A673 (cell line): Measurements from ENCODE around the gene ANO2. TPM values are rescaled to one million over a fixed set of nuclear protein-coding genes. Genes with fewer than 3 reads are reported as not detected.

Source experiments
- BruUV-seq: library from RNA; stranded (reverse); fragments of 400-500 nt; replicated peaks from 2 replicates; lab custom pipeline; 2021; lab: Mats Ljungman, UMichigan
- CTCF ChIA-PET: fragments of 300-600 bp; sonication (Branson Sonifier 250); formaldehyde crosslinking; loops from one replicate; lab custom pipeline; 2022; ENCODE audit warnings: antibody characterized with exemption; lab: Charles Lee
- POLR2A ChIA-PET: fragments of 300-600 bp; sonication (Branson Sonifier 250); formaldehyde crosslinking; loops from one replicate; lab custom pipeline; 2022; ENCODE audit warnings: antibody characterized with exemption; ENCODE audit not compliant: low non-redundant PET; lab: Charles Lee
- DNase-seq: peaks from one replicate; pipeline ENCODE4 v3.0.0-alpha.2; 2015; ENCODE audit warnings: low spot score
- H3K27ac ChIP-seq: fragments of 200-600 bp; sonication (generic); 2 replicates; pipeline ENCODE4 v1.5.1; 2016; ENCODE audit warnings: mixed run types, low read depth, mild to moderate bottlenecking, mixed read lengths, antibody characterized with exemption, low read length; ENCODE audit not compliant: poor library complexity, severe bottlenecking
- H3K27me3 ChIP-seq: fragments of 200-600 bp; sonication (generic); replicated peaks from 2 replicates; pipeline ENCODE4 v1.6.1; 2017; ENCODE audit warnings: mixed run types, low read depth, mild to moderate bottlenecking, mixed read lengths, antibody characterized with exemption, low read length; ENCODE audit not compliant: insufficient read depth, poor library complexity
- H3K36me3 ChIP-seq: fragments of 200-600 bp; sonication (generic); 2 replicates; pipeline ENCODE4 v1.6.1; 2016; ENCODE audit warnings: mixed run types, mild to moderate bottlenecking, mixed read lengths, antibody characterized with exemption, low read length; ENCODE audit not compliant: insufficient read depth, poor library complexity, severe bottlenecking
- H3K4me1 ChIP-seq: fragments of 200-600 bp; sonication (generic); 2 replicates; pipeline ENCODE4 v1.6.1; 2017; ENCODE audit warnings: mixed run types, mild to moderate bottlenecking, mixed read lengths, antibody characterized with exemption, low read length; ENCODE audit not compliant: insufficient read depth, poor library complexity, severe bottlenecking
- H3K4me3 ChIP-seq: fragments of 200-600 bp; sonication (generic); 2 replicates; pipeline ENCODE4 v1.5.1; 2016; ENCODE audit warnings: low read depth, mixed run types, mild to moderate bottlenecking, mixed read lengths, low read length; ENCODE audit not compliant: poor library complexity, severe bottlenecking
- H3K9me3 ChIP-seq: fragments of 200-600 bp; sonication (generic); 2 replicates; pipeline ENCODE4 v1.6.1; 2016; ENCODE audit warnings: mixed run types, low read depth, mild to moderate bottlenecking, mixed read lengths, antibody characterized with exemption, low read length; ENCODE audit not compliant: poor library complexity, severe bottlenecking
- EZH2 ChIP-seq: fragments of 200-600 bp; sonication (generic); IDR thresholded peaks from 2 replicates; pipeline ENCODE4 v1.6.1; 2017; ENCODE audit warnings: borderline replicate concordance, low read depth, mild to moderate bottlenecking, mixed read lengths, antibody characterized with exemption, low read length; ENCODE audit not compliant: poor library complexity, severe bottlenecking
- intact Hi-C: fragments of 100-400 bp; cut with micrococcal nuclease; formaldehyde crosslinking; loops from one replicate; pipeline ENCODE4 v1.10.0; 2022; ENCODE audit not compliant: unreplicated experiment
- total RNA-seq: library from RNA; stranded (reverse); gene quantifications from 2 replicates; pipeline ENCODE4 v1.2.3, GENCODE V29; 2021
- TF ChIP-seq, protein P1 (sequence below): fragments of 300-800, 200-600 bp; sonication (generic); conservative IDR thresholded peaks from 2 replicates; pipeline ENCODE4 v1.5.1; 2017; ENCODE audit warnings: low read depth, mild to moderate bottlenecking, antibody characterized with exemption, low read length, moderate library complexity, mixed read lengths

ANO2 gene
- total RNA-seq, 1 experiment from 2014 or later = not detected

GRCh38 chr12:5520037-5520436 lies 425.0 kb downstream of the ANO2 start:
- TF ChIP-seq, protein P1, sequence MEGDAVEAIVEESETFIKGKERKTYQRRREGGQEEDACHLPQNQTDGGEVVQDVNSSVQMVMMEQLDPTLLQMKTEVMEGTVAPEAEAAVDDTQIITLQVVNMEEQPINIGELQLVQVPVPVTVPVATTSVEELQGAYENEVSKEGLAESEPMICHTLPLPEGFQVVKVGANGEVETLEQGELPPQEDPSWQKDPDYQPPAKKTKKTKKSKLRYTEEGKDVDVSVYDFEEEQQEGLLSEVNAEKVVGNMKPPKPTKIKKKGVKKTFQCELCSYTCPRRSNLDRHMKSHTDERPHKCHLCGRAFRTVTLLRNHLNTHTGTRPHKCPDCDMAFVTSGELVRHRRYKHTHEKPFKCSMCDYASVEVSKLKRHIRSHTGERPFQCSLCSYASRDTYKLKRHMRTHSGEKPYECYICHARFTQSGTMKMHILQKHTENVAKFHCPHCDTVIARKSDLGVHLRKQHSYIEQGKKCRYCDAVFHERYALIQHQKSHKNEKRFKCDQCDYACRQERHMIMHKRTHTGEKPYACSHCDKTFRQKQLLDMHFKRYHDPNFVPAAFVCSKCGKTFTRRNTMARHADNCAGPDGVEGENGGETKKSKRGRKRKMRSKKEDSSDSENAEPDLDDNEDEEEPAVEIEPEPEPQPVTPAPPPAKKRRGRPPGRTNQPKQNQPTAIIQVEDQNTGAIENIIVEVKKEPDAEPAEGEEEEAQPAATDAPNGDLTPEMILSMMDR = no peak
- TF ChIP-seq EZH2 = no peak
- POLR2A ChIA-PET = no interaction called here
- Histone ChIP-seq H3K9me3 (no peaks in the 10 kb centered on the region), H3K27ac (no peak overlapping the region), H3K4me1 (no peaks in the 10 kb centered on the region), H3K36me3 (no peaks in the 10 kb centered on the region), H3K27me3 (peaks cover 3% of the 10 kb centered on the region), H3K4me3 (no peak overlapping the region)
- CTCF ChIA-PET = no interaction called here
- no TSS peak for BruUV-seq
- no peak for DNase-seq
- intact Hi-C loops = no loop called here

DNA sequence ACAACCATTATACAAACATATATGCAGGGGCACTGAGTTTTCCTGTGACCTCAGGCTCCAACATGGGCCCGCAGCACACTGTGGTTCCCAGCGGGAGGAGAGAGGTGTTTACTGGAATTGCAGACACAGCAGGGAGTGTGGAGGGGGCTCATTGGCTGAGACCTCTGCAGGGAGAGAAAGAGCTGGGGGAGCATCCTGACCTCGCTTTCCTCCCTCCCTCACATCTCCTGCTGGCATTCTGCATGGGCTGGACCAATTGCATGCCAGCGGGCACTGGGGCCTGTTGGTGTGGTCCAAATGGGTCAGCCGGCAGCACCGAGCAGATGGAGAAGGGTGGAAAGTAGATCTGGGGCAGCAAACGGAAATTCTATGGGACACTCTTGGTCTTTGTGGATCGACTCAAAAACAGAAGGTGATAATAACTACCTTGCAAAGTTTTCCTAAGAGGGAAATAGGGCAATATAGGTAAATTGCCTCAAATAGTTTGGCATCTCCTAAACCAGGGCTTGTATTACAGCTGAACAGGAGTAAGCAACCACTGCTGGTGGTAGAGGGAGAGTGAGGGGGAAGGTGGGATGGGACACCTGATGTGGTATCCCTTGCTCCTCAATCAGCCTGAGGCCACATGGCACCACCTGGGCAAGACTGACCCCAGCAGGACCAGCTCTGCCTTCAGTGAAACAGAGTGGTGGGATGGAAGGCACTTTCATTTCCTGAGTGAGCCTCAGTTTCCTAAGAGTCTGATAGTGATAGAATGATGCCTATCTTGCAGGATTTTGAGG lies 426.3 kb downstream of the ANO2 start:
- H3K27me3 ChIP-seq = peaks cover 3% of the 10 kb centered on the region
- intact Hi-C loops = no loop called here
- H3K36me3 ChIP-seq = no peaks in the 10 kb centered on the region
- no peaks in the 10 kb centered on the region for H3K9me3 ChIP-seq
- no peaks in the 10 kb centered on the region for H3K4me1 ChIP-seq
- no peak overlapping the region for H3K4me3 ChIP-seq
- ChIA-PET CTCF (no interaction called here), POLR2A (no interaction called here)
- BruUV-seq = no TSS peak
- no peak for DNase-seq
- H3K27ac ChIP-seq = no peak overlapping the region
- TF ChIP-seq EZH2 = no peak
- TF ChIP-seq, protein P1 = no peak

GRCh38 chr12:5516371-5517241 lies 428.5 kb downstream of the ANO2 start:
- no peak overlapping the region for H3K4me3 ChIP-seq
- H3K36me3 ChIP-seq = no peaks in the 10 kb centered on the region
- no peak for DNase-seq
- POLR2A ChIA-PET = no interaction called here
- no peak overlapping the region for H3K27ac ChIP-seq
- CTCF ChIA-PET = no interaction called here
- intact Hi-C loops = no loop called here
- no TSS peak for BruUV-seq
- H3K27me3 ChIP-seq = peaks cover 22% of the 10 kb centered on the region
- no peaks in the 10 kb centered on the region for H3K9me3 ChIP-seq
- TF ChIP-seq EZH2 = no peak
- TF ChIP-seq, protein P1 = no peak
- no peaks in the 10 kb centered on the region for H3K4me1 ChIP-seq
